HEK293 (cell line): ENCODE results near the gene USP22.
A peak's percentile ranks its signal among the peaks of the same experiment; 100 is the strongest.

Experiments
- CTCF ChIA-PET: fragments of 350-600 bp; formaldehyde crosslinking; extraction: SDS; loops from one replicate; lab custom pipeline; 2021; ENCODE audit warnings: antibody characterized with exemption; lab: Yijun Ruan, JAX
- POLR2A ChIA-PET: fragments of 300-600 bp; formaldehyde crosslinking; extraction: SDS; loops from one replicate; lab custom pipeline; 2020; ENCODE audit warnings: antibody characterized with exemption, inconsistent platforms; lab: Yijun Ruan, JAX
- H3K27ac ChIP-seq: fragments of 200-500 bp; sonication (Bioruptor generic); 2 replicates; pipeline ENCODE4 v1.5.1; 2014; ENCODE audit warnings: low read depth, low read length, control low read depth, inconsistent platforms; ENCODE audit errors: extremely low read depth
- H3K36me3 ChIP-seq, 2 experiments: fragments of 200-500 bp in 1 of 2; sonication (Bioruptor generic) in 1 of 2; 1 replicate in 1 of 2; 2 replicates in 1 of 2; pipeline ENCODE4 v1.5.1; 2014 to 2017; ENCODE audit warnings: inconsistent platforms in 2 of 2, low read length in 2 of 2; ENCODE audit not compliant: control insufficient read depth in 2 of 2, insufficient read depth in 1 of 2
- H3K4me1 ChIP-seq: fragments of 200-500 bp; sonication (Bioruptor generic); 2 replicates; pipeline ENCODE4 v1.5.1; 2014; ENCODE audit warnings: mild to moderate bottlenecking, low read length, inconsistent platforms; ENCODE audit not compliant: control insufficient read depth, insufficient read depth
- H3K4me3 ChIP-seq: 2 replicates; pipeline ENCODE4 v1.5.1; 2011; ENCODE audit warnings: low read depth, mild to moderate bottlenecking, control low read depth, low read length, moderate library complexity
- H3K9me3 ChIP-seq: fragments of 200-500 bp; sonication (Bioruptor generic); 2 replicates; pipeline ENCODE4 v1.5.1; 2014; ENCODE audit warnings: low read depth, low read length, inconsistent platforms; ENCODE audit not compliant: control insufficient read depth, insufficient read depth
- GFI1B ChIP-seq: fragments of 450-650 bp; formaldehyde crosslinking; IDR thresholded peaks from 2 replicates; pipeline ENCODE4 v1.5.1; 2016; ENCODE audit warnings: missing biosample characterization, missing genetic modification characterization
- IKZF3 ChIP-seq: fragments of 450-650 bp; IDR thresholded peaks from 2 replicates; pipeline ENCODE4 v1.5.0; 2018; ENCODE audit warnings: missing biosample characterization, mild to moderate bottlenecking, missing genetic modification characterization, moderate library complexity
- MZF1 ChIP-seq: fragments of 450-650 bp; formaldehyde crosslinking; IDR thresholded peaks from 2 replicates; pipeline ENCODE4 v1.5.1; 2017; ENCODE audit warnings: missing biosample characterization, missing genetic modification characterization, borderline replicate concordance
- RBAK ChIP-seq: fragments of 450-650 bp; formaldehyde crosslinking; IDR thresholded peaks from 2 replicates; pipeline ENCODE4 v1.5.1; 2016; ENCODE audit warnings: missing biosample characterization, missing genetic modification characterization
- SCRT2 ChIP-seq: fragments of 450-650 bp; formaldehyde crosslinking; IDR thresholded peaks from 2 replicates; pipeline ENCODE4 v1.5.1; 2016; ENCODE audit warnings: missing biosample characterization, missing genetic modification characterization
- YY2 ChIP-seq: fragments of 450-650 bp; formaldehyde crosslinking; IDR thresholded peaks from 2 replicates; pipeline ENCODE4 v1.5.1; 2016; ENCODE audit warnings: missing biosample characterization, missing genetic modification characterization
- ZBTB20 ChIP-seq: fragments of 450-650 bp; formaldehyde crosslinking; IDR thresholded peaks from 2 replicates; pipeline ENCODE4 v1.5.1; 2016; ENCODE audit warnings: missing biosample characterization, missing genetic modification characterization
- ZFP37 ChIP-seq: fragments of 450-650 bp; formaldehyde crosslinking; IDR thresholded peaks from 2 replicates; pipeline ENCODE4 v1.5.1; 2016; ENCODE audit warnings: missing biosample characterization, missing genetic modification characterization
- ZFP69B ChIP-seq: fragments of 450-650 bp; formaldehyde crosslinking; IDR thresholded peaks from 2 replicates; pipeline ENCODE4 v1.5.1; 2016; ENCODE audit warnings: missing biosample characterization, missing genetic modification characterization
- ZNF221 ChIP-seq: fragments of 450-650 bp; formaldehyde crosslinking; IDR thresholded peaks from 2 replicates; pipeline ENCODE4 v1.5.1; 2017; ENCODE audit warnings: missing biosample characterization, missing genetic modification characterization, borderline replicate concordance
- ZNF366 ChIP-seq: fragments of 450-650 bp; formaldehyde crosslinking; conservative IDR thresholded peaks from 2 replicates; pipeline ENCODE4 v1.5.1; 2016; ENCODE audit warnings: missing biosample characterization, missing genetic modification characterization
- ZNF391 ChIP-seq: fragments of 450-650 bp; formaldehyde crosslinking; IDR thresholded peaks from 2 replicates; pipeline ENCODE4 v1.5.1; 2016; ENCODE audit warnings: low read depth, missing biosample characterization, missing genetic modification characterization, borderline replicate concordance
- ZNF510 ChIP-seq: fragments of 450-650 bp; formaldehyde crosslinking; IDR thresholded peaks from 2 replicates; pipeline ENCODE4 v1.5.1; 2018; ENCODE audit warnings: mild to moderate bottlenecking, missing genetic modification characterization, missing biosample characterization; ENCODE audit not compliant: insufficient replicate concordance
- ZNF529 ChIP-seq: fragments of 450-650 bp; formaldehyde crosslinking; IDR thresholded peaks from 2 replicates; pipeline ENCODE4 v1.5.1; 2017; ENCODE audit warnings: missing genetic modification characterization, missing biosample characterization; ENCODE audit not compliant: insufficient replicate concordance
- ZNF549 ChIP-seq: fragments of 450-650 bp; IDR thresholded peaks from 2 replicates; pipeline ENCODE4 v1.5.1; 2018; ENCODE audit warnings: missing biosample characterization, missing genetic modification characterization, mild to moderate bottlenecking, inconsistent platforms, moderate library complexity
- ZNF560 ChIP-seq: fragments of 450-650 bp; formaldehyde crosslinking; IDR thresholded peaks from 2 replicates; pipeline ENCODE4 v1.5.1; 2017; ENCODE audit warnings: missing biosample characterization, missing genetic modification characterization, borderline replicate concordance
- ZNF610 ChIP-seq: fragments of 450-650 bp; formaldehyde crosslinking; IDR thresholded peaks from 2 replicates; pipeline ENCODE4 v1.5.1; 2016; ENCODE audit warnings: missing biosample characterization, missing genetic modification characterization, borderline replicate concordance
- ZNF623 ChIP-seq: fragments of 450-650 bp; formaldehyde crosslinking; IDR thresholded peaks from 2 replicates; pipeline ENCODE4 v1.5.1; 2016; ENCODE audit warnings: missing biosample characterization, missing genetic modification characterization
- ZNF677 ChIP-seq: fragments of 450-650 bp; IDR thresholded peaks from 2 replicates; pipeline ENCODE4 v1.5.0; 2018; ENCODE audit warnings: missing biosample characterization, mild to moderate bottlenecking, missing genetic modification characterization, moderate library complexity
- TF ChIP-seq, protein P1 (sequence below): fragments of 450-650 bp; formaldehyde crosslinking; IDR thresholded peaks from 2 replicates; pipeline ENCODE4 v1.5.1; 2016; ENCODE audit warnings: missing biosample characterization, missing genetic modification characterization
- TF ChIP-seq, protein P2 (sequence below): fragments of 450-650 bp; formaldehyde crosslinking; IDR thresholded peaks from 2 replicates; pipeline ENCODE4 v1.5.1; 2016; ENCODE audit warnings: missing biosample characterization, missing genetic modification characterization
- TF ChIP-seq, protein P3 (sequence below): fragments of 450-650 bp; formaldehyde crosslinking; IDR thresholded peaks from 2 replicates; pipeline ENCODE4 v1.5.1; 2016; ENCODE audit warnings: missing biosample characterization, missing genetic modification characterization

The USP22 gene

DNA sequence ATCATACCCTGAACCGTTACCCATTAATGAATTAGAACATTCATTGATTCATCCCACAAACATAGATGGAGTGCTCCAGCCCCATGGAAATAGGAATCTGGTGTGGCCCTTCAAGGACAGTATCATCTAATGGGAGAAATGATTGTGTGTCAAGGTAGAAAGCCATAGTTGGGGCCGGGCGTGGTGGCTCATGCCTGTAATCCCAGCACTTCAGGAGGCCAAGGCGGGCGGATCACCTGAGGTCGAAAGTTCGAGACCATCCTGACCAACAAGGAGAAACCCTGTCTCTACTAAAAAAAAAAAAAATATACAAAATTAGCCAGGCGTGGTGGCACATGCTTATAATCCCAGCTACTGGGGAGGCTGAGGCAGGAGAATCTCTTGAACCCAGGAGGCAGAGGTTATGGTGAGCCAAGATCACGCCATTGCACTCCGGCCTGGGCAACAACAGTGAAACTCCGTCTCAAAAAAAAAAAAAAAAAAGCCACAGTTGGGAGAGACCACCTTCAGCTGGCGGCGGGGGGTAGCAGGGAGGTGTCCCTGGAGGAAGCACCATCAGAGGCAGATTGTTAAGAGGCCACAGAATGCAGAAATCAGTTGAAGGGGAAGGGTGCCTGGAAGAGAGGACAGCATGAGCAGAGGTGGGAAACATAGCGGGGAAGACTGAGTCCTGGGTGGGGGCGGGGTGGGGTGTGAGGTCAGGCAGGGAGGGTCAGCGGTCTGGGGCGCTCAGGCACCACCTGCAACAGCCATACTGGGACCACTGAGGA lies 60.0 kb downstream of the USP22 start:
- Histone ChIP-seq H3K27ac (no peak overlapping the region), H3K4me3 (no peak overlapping the region), H3K36me3 (no peaks in the 10 kb centered on the region), H3K9me3 (no peaks in the 10 kb centered on the region), H3K4me1 (no peaks in the 10 kb centered on the region)
- ChIA-PET CTCF (interaction anchor here (0.7 to 1.2 kb wide), 2 partner anchors 10 to 38 kb away, joined by 3 read pairs; no protein-coding TSS in a partner anchor), POLR2A (no interaction called here)
- TF ChIP-seq YY2 (tag by site-specific recombination) (no peak), ZNF366 (tag by site-specific recombination) (no peak), RBAK (tag by site-specific recombination) (no peak), GFI1B (tag by site-specific recombination) (no peak)
- TF ChIP-seq, protein P1, sequence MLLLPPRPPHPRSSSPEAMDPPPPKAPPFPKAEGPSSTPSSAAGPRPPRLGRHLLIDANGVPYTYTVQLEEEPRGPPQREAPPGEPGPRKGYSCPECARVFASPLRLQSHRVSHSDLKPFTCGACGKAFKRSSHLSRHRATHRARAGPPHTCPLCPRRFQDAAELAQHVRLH: no peak
- TF ChIP-seq, protein P2, sequence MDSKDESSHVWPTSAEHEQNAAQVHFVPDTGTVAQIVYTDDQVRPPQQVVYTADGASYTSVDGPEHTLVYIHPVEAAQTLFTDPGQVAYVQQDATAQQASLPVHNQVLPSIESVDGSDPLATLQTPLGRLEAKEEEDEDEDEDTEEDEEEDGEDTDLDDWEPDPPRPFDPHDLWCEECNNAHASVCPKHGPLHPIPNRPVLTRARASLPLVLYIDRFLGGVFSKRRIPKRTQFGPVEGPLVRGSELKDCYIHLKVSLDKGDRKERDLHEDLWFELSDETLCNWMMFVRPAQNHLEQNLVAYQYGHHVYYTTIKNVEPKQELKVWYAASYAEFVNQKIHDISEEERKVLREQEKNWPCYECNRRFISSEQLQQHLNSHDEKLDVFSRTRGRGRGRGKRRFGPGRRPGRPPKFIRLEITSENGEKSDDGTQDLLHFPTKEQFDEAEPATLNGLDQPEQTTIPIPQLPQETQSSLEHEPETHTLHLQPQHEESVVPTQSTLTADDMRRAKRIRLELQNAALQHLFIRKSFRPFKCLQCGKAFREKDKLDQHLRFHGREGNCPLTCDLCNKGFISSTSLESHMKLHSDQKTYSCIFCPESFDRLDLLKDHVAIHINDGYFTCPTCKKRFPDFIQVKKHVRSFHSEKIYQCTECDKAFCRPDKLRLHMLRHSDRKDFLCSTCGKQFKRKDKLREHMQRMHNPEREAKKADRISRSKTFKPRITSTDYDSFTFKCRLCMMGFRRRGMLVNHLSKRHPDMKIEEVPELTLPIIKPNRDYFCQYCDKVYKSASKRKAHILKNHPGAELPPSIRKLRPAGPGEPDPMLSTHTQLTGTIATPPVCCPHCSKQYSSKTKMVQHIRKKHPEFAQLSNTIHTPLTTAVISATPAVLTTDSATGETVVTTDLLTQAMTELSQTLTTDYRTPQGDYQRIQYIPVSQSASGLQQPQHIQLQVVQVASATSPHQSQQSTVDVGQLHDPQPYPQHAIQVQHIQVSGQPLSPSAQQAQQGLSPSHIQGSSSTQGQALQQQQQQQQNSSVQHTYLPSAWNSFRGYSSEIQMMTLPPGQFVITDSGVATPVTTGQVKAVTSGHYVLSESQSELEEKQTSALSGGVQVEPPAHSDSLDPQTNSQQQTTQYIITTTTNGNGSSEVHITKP: peak; percentile 57; the same call in 1 of the 2 replicates

DNA sequence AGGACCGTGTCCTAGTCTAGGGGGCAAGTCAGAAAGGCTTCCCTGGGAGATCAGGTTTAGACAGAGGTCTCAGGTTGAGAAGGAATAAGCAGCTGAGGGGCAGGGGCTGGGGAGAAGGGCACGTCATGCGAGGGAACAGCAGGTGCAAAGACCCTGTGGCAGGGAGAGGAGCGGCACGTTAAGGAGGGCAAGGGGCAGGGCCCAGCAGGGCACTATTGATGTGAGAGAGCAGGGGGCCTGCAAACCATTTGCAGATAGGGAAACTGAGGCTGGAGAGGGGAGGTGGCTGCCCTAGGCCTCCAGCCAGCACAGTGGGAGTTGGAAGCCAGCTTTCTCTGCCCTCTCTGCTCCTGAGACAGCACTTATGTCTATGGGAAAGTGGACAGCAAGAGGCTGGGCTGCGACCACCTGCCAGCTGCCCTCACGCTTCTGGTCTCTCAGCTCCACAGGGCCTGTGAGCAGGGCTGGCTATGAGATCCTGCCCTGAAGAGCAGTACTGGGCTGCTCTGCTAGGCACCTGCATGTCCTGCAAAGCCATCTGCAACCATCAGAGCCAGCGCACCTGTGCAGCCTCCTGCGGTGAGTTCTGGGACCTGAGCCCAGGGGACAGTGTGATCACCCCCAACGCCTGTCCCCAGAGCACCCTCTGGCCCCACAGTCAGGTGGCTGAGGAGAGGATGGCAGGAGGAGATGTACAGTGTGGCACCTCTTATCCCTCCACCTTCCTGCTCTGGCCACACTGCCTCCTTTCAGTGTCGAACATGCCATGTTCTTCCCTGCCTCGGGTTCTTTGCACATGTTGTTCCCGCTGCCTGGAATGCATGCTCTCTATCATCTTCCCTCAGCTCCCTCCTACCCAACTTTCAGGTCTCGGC lies 61.5 kb downstream of the USP22 start:
- no peaks in the 10 kb centered on the region for H3K4me1 ChIP-seq
- POLR2A ChIA-PET: no interaction called here
- TF ChIP-seq SCRT2: peak; percentile 46
- no peak for TF ChIP-seq ZNF549 (tag by site-specific recombination)
- TF ChIP-seq ZNF623 (tag by site-specific recombination): peak; percentile 88
- no peak for TF ChIP-seq ZNF560 (tag by site-specific recombination)
- CTCF ChIA-PET: interaction anchor here (0.6 to 1.2 kb wide), 3 partner anchors 12 to 163 kb away, joined by 3 to 5 read pairs (median 3); no protein-coding TSS in a partner anchor
- no peaks in the 10 kb centered on the region for H3K9me3 ChIP-seq
- no peak overlapping the region for H3K27ac ChIP-seq
- no peak overlapping the region for H3K4me3 ChIP-seq
- H3K36me3 ChIP-seq: no peaks in the 10 kb centered on the region

DNA sequence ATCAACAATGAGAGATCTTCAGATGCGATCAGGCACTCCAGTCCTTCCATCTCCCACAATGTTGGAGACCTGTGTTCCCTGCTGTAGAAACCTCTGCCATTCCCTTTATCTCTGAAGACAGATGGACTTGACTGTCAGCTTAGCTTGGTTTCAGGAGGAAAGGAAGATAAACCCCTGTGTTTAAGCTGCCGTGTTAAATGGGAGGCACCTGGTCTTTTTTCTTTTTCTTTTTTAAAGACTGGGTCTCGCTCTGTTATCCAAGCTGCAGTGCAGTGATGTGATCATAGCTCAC lies 63.1 kb downstream of the USP22 start:
- Histone ChIP-seq H3K27ac (no peak overlapping the region), H3K9me3 (no peaks in the 10 kb centered on the region), H3K4me1 (no peaks in the 10 kb centered on the region), H3K36me3 (no peaks in the 10 kb centered on the region), H3K4me3 (no peak overlapping the region)
- ChIA-PET CTCF (interaction anchor here (1.6 kb wide), 1 partner anchor 35 kb away, joined by 8 read pairs; no protein-coding TSS in a partner anchor), POLR2A (no interaction called here)
- TF ChIP-seq, protein P3, sequence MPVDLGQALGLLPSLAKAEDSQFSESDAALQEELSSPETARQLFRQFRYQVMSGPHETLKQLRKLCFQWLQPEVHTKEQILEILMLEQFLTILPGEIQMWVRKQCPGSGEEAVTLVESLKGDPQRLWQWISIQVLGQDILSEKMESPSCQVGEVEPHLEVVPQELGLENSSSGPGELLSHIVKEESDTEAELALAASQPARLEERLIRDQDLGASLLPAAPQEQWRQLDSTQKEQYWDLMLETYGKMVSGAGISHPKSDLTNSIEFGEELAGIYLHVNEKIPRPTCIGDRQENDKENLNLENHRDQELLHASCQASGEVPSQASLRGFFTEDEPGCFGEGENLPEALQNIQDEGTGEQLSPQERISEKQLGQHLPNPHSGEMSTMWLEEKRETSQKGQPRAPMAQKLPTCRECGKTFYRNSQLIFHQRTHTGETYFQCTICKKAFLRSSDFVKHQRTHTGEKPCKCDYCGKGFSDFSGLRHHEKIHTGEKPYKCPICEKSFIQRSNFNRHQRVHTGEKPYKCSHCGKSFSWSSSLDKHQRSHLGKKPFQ (tag by site-specific recombination): no peak
- TF ChIP-seq ZNF529 (tag by site-specific recombination) (no peak), ZFP37 (tag by site-specific recombination) (no peak), IKZF3 (tag by site-specific recombination) (no peak), ZNF221 (tag by site-specific recombination) (no peak), ZNF610 (no peak), ZNF510 (no peak), ZNF391 (tag by site-specific recombination) (no peak), ZFP69B (tag by site-specific recombination) (no peak), MZF1 (tag by site-specific recombination) (no peak), ZNF677 (tag by site-specific recombination) (no peak), ZBTB20 (tag by site-specific recombination) (no peak)
